ENCODE results near the gene PAQR4. TPM values are rescaled to one million over a fixed set of nuclear protein-coding genes. Genes with fewer than 3 reads are reported as not detected.

The PAQR4 gene
- total RNA-seq, 1 donor = 3.1 TPM

DNA sequence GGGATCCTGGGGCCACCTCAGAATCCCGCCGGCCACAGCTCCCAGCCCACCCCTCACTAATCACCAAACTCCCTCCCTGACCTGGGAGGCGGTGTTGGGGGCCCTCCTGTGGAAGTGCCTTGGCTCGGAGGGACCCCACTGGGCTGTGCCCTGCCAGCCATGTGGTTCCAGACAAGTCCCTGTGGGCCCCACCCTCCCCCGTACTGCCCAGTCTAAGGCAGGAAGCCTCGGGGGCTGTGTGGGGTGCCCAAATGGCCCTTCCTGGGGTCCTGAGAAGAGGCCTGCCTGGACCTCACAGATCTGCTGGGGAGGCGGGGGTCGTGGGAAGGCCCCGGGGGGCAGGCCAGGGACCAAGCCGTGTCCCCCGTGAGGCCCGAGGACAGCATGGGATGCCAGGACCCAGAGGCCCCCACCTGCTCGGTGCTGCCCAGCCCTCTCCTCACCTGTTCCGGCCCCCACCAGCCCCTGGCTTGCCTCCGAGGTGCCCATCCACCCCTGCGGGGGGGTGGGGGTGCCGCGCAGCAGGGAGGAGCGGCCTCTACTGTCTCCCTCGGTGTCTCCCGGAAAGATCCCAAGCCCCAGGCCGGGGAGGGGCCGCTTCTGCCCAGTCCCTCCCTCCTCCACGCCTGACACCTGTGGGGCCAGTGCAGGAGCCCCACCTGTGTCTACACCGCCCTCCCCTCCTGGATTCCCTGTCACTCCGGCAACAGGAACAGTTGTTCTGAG lies 14.3 kb upstream of the PAQR4 start:
- H3K27me3 ChIP-seq (ENCODE audit: insufficient read depth, low read length) = no peaks in the 10 kb centered on the region
- peaks cover 9% of the 10 kb centered on the region for H3K4me1 ChIP-seq (ENCODE audit: insufficient read depth, low read length)
- no peaks in the 10 kb centered on the region for H3K9me3 ChIP-seq (ENCODE audit: low read depth, low read length)
- no peak overlapping the region for H3K4me3 ChIP-seq (ENCODE audit: low read length)

DNA sequence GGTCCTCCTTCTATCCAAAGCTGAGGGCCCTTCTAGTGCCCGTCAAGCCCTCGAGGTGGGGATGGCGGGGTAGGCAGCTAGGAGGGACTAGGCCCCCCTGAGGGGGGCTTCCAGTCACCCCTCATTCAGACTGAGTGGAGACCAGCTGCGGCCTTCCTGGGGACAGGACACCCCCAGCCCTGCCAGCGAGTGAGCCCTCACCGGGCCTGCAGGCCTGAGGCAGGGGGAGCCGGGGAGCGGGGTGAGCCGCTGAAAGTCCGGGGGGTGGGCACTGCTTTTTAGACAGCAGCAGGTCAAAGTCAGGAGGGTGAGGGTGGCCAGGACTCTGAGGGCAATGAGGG lies 13.7 kb upstream of the PAQR4 start:
- no peak overlapping the region for H3K4me3 ChIP-seq (ENCODE audit: low read length)
- no peaks in the 10 kb centered on the region for H3K27me3 ChIP-seq (ENCODE audit: insufficient read depth, low read length)
- peaks cover 9% of the 10 kb centered on the region for H3K4me1 ChIP-seq (ENCODE audit: insufficient read depth, low read length)
- H3K9me3 ChIP-seq (ENCODE audit: low read depth, low read length) = no peaks in the 10 kb centered on the region

DNA sequence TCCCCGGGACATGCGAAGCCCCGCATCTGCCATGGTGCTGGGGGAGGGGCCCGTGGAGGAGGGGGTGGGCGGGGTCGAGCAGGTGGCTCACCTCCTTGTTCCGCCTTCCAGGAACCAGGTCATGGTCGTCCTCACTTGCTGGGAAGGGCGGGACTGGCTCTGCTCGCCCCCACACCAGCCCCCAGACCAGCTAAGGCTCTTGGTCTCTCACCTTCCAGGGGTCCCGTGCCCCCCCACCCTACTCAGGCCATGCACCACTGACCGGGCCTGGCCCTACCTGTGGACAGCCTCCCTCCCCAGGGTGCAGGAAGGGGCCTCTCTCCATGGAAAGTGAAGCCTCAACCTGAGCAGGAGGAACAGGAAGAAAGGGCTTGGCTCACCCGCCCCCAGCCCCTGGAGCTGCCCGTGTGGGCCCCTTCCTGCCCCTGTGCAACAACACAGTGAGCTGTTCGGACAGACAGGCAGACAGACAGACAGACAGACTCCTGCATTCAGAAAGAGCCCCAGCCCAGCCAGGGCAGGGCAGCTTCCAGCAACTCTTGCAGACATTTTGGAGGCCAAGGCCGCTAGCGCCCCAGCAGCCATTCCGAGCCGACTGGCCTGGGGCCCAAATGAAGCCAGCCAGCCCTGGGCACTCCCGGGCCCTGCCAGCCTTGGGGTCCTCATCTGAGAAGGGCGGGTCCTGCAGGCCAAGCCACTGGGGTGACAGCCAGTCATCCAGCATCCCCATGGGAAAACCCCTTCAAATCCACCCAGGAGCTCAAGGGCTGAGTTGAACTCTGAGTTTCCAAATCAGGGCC lies 13.2 kb upstream of the PAQR4 start:
- H3K27me3 ChIP-seq (ENCODE audit: insufficient read depth, low read length) = no peaks in the 10 kb centered on the region
- H3K9me3 ChIP-seq (ENCODE audit: low read depth, low read length) = no peaks in the 10 kb centered on the region
- no peak overlapping the region for H3K4me3 ChIP-seq (ENCODE audit: low read length)
- H3K4me1 ChIP-seq (ENCODE audit: insufficient read depth, low read length) = peaks cover 9% of the 10 kb centered on the region

DNA sequence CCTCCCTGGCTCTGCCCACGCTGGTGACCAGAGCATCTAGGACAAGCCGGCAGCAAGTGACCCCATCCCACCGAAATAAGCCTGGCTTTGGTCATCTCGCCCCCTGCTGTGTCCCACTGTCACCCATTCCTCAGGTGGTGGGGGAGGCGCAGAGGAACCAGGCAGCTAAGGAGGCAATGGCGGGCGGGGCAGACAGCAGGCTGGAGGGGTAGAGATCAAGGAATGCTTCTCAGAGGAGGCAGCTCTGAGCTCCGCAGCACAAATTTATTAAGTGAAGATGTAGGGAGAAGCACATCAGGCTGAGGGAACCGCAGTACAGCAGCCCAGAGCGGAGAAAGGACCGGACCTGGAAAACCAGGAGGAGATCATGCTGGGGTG lies 12.6 kb upstream of the PAQR4 start:
- Histone ChIP-seq H3K4me3 (ENCODE audit: low read length) (no peak overlapping the region), H3K27me3 (ENCODE audit: insufficient read depth, low read length) (no peaks in the 10 kb centered on the region), H3K4me1 (ENCODE audit: insufficient read depth, low read length) (peaks cover 11% of the 10 kb centered on the region), H3K9me3 (ENCODE audit: low read depth, low read length) (no peaks in the 10 kb centered on the region)

DNA sequence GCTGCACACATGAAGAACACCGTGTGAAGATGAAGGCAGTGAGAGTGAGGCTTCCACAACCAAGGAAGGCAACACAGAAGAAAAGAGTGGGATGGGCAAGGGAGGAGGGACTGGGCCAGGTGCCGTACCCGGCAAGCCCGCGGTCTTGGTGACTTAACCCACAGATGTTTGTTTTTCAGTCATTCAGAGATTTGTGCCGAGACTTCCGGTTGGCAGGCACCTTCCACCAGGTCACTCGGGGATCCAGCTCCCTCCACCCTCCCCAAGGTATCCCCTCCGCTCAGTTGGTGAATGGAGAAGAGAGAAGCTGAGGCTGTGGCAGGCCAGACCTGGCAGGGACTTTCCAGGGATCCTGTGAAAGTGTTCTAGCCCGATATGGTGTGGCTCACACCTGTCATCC lies 9.9 kb upstream of the PAQR4 start:
- Histone ChIP-seq H3K27me3 (ENCODE audit: insufficient read depth, low read length) (peaks cover 16% of the 10 kb centered on the region), H3K9me3 (ENCODE audit: low read depth, low read length) (no peaks in the 10 kb centered on the region), H3K4me3 (ENCODE audit: low read length) (no peak overlapping the region), H3K4me1 (ENCODE audit: insufficient read depth, low read length) (peaks cover 35% of the 10 kb centered on the region)

DNA sequence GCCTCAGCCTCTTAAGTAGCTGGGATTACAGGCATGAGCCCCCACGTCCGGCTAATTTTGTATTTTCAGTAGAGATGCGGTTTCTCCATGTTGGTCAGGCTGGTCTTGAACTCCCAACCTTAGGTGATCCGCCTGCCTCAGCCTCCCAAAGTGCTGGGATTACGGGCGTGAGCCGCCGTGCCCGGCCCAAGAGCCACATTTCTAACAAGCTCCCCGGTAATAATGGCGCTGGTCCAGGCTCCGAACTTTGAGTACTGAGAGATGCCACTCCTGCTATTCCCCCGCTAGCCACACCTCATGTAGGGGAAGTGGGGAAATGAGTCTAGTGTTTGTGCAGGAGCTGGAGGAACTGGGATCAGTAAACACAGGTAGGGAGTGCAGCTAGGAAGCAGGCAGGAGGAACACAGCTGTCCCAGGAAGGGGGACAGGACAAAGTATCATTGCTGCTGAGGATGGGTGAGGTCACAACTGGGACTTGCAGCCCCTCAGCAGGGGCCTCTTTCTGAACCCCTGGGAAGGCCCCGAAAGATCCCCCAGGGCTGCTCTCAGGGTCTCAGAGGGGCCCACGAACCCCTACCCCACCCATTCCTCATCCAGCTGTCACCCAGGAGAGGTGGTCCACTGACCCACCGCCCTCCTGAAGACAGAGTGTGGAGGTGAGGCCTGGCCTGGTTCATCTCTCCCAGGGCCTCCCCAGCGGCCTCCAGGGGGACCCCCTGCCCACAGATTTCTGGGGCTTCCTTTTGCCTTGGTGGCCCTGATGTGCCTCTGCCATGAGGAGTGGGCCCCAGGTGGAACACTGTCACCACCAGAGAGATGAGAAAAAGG lies 8.8 kb upstream of the PAQR4 start:
- H3K4me1 ChIP-seq (ENCODE audit: insufficient read depth, low read length) = peaks cover 45% of the 10 kb centered on the region
- H3K27me3 ChIP-seq (ENCODE audit: insufficient read depth, low read length) = peaks cover 22% of the 10 kb centered on the region
- no peaks in the 10 kb centered on the region for H3K9me3 ChIP-seq (ENCODE audit: low read depth, low read length)
- H3K4me3 ChIP-seq (ENCODE audit: low read length) = no peak overlapping the region

DNA sequence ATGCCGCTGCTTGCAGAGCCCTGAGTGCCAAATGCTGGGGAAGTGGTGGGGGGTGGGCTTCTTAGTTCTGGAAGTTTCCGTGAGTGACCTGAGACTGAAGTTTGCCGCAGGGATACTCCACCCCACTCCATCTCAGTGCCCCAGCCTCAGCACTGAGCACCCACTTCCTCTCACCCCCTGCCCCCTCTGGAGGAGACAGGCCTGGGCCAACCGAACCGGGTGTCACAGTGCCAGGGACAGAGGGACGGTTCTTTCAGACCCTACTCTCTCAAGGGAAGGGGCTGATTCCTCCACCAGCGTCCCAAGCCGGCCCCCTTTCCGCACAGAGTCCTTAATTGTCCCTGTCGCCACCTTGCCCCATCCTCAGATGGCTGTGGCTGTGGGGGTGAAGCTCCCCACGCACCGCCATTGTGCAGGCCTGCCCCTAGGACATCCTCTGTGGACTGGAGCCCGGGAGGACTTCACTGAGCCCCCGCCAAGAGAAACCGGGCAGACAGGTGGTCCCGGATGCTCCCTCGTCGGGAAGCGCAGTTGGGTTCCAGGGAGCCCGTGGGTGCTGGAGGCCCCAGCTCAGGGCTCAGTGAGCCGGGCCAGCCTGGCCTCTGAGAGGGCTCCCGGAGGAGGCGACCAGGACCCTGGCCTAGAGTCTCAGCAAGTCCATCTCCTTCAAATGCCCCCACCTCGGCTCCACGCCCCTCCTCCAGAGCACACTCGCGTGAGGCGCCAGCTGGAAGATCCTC lies 6.6 kb upstream of the PAQR4 start:
- no peaks in the 10 kb centered on the region for H3K9me3 ChIP-seq (ENCODE audit: low read depth, low read length)
- H3K4me3 ChIP-seq (ENCODE audit: low read length) = no peak overlapping the region
- peaks cover 52% of the 10 kb centered on the region for H3K4me1 ChIP-seq (ENCODE audit: insufficient read depth, low read length)
- peaks cover 35% of the 10 kb centered on the region for H3K27me3 ChIP-seq (ENCODE audit: insufficient read depth, low read length)

DNA sequence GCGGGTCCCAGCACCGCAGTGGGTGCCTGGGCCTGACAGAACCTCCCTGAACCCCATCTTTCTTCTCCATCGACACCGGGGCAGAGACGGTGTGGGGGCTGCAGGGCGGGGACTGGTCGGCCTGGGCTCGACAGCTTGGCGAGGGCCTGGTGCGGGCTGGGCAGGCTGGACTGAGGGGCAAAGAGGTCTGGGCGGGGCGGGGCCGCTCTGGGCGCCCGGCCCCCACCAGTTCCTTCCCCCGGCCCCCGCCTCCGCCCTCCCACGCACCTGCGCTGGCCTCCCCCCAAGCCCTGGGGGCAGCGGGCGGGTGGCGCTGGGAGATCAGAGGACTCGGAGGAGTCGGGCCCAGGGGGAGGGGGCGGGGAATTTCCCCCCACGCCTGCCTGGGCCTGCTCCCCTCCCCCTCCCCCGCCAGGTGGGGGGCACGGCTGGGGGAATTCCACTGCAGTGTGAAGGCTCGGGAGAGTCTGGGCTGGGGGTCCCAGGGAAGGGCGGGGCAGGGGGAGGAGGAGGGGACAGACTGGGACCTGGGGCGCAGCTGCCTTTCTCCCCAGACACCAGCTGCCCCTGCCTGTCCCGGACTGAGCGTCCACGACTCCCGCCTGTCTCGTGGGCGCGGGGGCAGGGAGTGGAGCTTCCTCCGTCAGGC lies 6.0 kb upstream of the PAQR4 start:
- H3K4me1 ChIP-seq (ENCODE audit: insufficient read depth, low read length) = peaks cover 59% of the 10 kb centered on the region
- H3K4me3 ChIP-seq (ENCODE audit: low read length) = no peak overlapping the region
- H3K27me3 ChIP-seq (ENCODE audit: insufficient read depth, low read length) = peaks cover 42% of the 10 kb centered on the region

DNA sequence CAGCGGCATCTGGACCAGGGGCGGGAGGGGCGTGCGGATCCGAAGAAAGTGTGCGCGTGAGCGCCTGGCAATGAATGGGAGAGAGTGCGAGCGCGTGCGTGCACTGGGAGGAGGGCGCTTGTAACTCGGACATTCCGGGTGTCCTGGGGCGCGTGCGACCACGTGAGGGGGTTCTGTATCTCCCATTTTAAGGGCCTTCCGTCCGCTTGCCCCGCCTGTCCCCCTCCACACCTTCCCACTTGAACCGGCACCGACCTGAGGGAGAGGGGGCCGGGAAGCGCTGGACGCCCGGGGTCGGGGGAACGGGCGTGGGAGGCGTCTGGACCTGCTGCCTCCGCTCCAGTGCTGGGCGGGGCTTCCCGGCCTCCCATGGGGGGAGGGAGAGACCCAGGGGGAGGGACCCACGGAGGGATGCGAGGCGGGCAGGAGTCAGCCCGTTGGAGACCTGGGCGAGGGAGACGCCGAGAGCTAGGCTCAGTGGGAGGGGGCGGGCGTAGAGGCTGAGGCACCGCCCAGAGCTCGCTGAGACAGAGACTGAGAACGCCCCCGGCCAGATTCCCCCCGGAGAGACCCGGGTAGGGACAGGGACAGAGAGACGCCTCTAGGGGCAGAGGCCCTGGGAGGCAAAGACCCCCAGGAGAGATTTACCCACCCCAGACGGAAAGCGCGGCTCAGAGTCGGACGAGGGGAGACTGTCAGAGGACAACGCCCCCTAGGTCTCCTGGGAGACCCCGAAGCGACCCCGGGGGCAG lies 5.2 kb upstream of the PAQR4 start, which contains the start of gene KREMEN2:
Gene KREMEN2, plus strand, starts transcription at position 553 of the 752 bp plus-strand sequence. CDS start 246 bp downstream, outside the sequence.
- H3K4me3 ChIP-seq (ENCODE audit: low read length) = peak within 1 kb of the TSS; percentile 25
- peaks cover 46% of the 10 kb centered on the region for H3K27me3 ChIP-seq (ENCODE audit: insufficient read depth, low read length)
- H3K9me3 ChIP-seq (ENCODE audit: low read depth, low read length) = no peaks in the 10 kb centered on the region
- H3K4me1 ChIP-seq (ENCODE audit: insufficient read depth, low read length) = peaks cover 66% of the 10 kb centered on the region

More for the DNA sequence above, 6.0 kb upstream of the PAQR4 start:
- no peaks in the 10 kb centered on the region for H3K9me3 ChIP-seq (ENCODE audit: low read depth, low read length)

DNA sequence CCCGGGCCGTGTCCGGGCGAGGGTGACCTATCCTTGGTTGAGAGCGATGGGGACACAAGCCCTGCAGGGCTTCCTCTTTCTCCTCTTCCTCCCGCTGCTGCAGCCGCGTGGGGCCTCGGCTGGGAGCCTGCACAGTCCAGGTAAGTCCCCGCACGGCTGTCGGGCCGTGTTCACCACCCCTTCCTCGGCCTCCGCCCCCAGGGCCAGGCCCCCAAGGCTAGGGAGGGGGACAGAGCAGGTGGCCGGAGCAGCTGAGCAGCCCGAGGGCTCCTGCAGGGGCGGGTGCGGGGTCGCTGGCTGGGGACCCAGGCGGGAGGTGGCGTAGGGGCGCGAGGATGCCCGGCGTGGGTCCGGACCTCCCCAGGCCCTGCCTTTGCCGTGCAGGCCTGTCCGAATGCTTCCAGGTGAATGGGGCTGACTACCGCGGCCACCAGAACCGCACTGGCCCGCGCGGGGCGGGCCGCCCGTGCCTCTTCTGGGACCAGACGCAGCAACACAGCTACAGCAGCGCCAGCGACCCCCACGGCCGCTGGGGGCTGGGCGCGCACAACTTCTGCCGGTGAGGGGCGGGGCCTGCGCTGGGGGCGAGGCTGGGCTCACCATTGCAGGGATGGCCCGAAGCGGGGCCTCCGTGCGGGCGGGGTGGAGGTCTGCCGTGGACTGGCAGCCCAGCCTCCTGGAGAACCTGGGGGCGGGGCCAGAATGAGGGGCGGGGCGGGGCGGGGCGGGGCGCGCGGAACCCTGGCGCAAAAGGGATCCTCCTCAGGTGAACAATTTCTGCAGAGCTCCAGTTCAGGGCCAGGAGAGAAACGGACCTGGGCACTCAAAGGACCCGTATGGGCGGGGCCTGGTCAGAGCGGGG lies 4.4 kb upstream of the PAQR4 start:
- peaks cover 68% of the 10 kb centered on the region for H3K4me1 ChIP-seq (ENCODE audit: insufficient read depth, low read length)
- H3K27me3 ChIP-seq (ENCODE audit: insufficient read depth, low read length) = peaks cover 46% of the 10 kb centered on the region
- H3K4me3 ChIP-seq (ENCODE audit: low read length) = peak overlapping the region; percentile 25
- H3K9me3 ChIP-seq (ENCODE audit: low read depth, low read length) = no peaks in the 10 kb centered on the region

DNA sequence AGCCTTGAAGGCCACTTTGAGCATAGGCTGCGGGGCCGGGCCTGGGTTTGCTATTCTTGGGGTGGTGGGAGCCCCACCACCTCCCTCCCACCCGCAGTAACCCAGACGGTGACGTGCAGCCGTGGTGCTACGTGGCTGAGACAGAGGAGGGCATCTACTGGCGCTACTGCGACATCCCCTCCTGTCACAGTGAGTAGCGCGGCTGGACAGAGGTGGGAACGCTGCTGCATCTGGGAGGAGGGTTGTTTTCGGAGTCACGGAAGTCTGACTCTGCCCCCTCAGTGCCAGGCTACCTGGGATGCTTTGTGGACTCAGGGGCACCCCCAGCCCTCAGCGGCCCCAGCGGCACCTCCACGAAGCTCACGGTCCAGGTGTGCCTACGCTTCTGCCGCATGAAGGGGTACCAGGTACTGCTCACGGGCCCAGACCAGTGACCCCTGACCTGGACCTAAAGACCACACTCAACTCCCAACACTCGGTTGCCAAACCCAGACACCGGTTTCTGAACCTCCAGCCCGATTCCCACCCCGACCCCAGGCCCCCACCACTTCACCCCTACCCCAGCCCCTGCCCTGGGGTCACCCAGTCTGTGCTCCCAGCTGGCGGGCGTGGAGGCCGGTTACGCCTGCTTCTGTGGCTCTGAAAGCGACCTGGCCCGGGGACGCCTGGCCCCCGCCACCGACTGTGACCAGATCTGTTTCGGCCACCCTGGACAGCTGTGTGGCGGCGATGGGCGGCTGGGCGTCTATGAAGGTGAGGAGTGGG lies 2.9 kb upstream of the PAQR4 start:
- H3K27me3 ChIP-seq (ENCODE audit: insufficient read depth, low read length) = peaks cover 46% of the 10 kb centered on the region
- no peaks in the 10 kb centered on the region for H3K9me3 ChIP-seq (ENCODE audit: low read depth, low read length)
- H3K4me1 ChIP-seq (ENCODE audit: insufficient read depth, low read length) = peaks cover 80% of the 10 kb centered on the region
- no peak overlapping the region for H3K4me3 ChIP-seq (ENCODE audit: low read length)

DNA sequence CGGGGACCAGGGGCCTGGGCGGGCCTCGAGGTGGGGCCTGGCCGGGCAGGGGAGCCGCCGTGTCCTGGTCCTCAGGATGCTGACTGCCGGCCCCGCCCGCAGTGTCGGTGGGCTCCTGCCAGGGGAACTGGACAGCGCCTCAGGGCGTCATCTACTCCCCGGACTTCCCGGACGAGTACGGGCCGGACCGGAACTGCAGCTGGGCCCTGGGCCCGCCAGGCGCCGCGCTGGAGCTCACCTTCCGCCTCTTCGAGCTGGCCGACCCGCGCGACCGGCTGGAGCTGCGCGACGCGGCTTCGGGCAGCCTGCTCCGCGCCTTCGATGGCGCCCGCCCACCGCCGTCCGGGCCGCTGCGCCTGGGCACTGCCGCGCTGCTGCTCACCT lies 2.3 kb upstream of the PAQR4 start:
- Histone ChIP-seq H3K9me3 (ENCODE audit: low read depth, low read length) (no peaks in the 10 kb centered on the region), H3K27me3 (ENCODE audit: insufficient read depth, low read length) (peaks cover 46% of the 10 kb centered on the region), H3K4me3 (ENCODE audit: low read length) (no peak overlapping the region), H3K4me1 (ENCODE audit: insufficient read depth, low read length) (peaks cover 76% of the 10 kb centered on the region)

All from mononuclear cell (primary cell).